ENCODE results near the gene CA11. TPM values are rescaled to one million over a fixed set of nuclear protein-coding genes. Genes with fewer than 3 reads are reported as not detected.

The CA11 gene
- total and polyA plus RNA-seq, 2 of the 8 experiments (the other 6 are each of a cell fraction or from before 2014, with no cell fraction given): 51.7 to 71.4 TPM

- peaks cover 0 to 7% (median 1%) of the 10 kb centered on the region in 4 experiments; a peak in 4 of 7 replicates for H3K4me1 ChIP-seq (replicated peaks in 1 of 4; ENCODE audit: control insufficient read depth in 3 of 4, insufficient read depth in 4 of 4, low read length in 3 of 4)
- no peak overlapping the region for H2AFZ ChIP-seq (ENCODE audit: low read length)
- WGBS, 2 experiments (ENCODE audit: extremely low coverage in 1 of 2, insufficient coverage in 1 of 2, insufficient read length in 1 of 2, insufficient replicate concordance in 2 of 2, low coverage in 1 of 2, low lambda C conversion rate in 2 of 2, missing lambda C conversion rate in 1 of 2): 0% methylated on average over 5 of the region's 6 CpGs; no CpG with 5 or more reads in 1 of the 2 experiments
These were observed 377 bp downstream of the CA11 start for GRCh38 chr19:48645620-48646000.

More at GRCh38 chr19:48645620-48646000, 377 bp downstream of the CA11 start:
- Histone ChIP-seq H4K91ac (replicated peaks; ENCODE audit: insufficient read length, low read length) (peak overlapping the region; percentile 94), H2BK120ac (replicated peaks; ENCODE audit: low read depth, low read length) (peak overlapping the region; percentile 14), H3K27me3 (replicated peaks in 1 of 4; ENCODE audit: control insufficient read depth in 3 of 4, extremely low read depth in 1 of 4, insufficient read depth in 3 of 4, low read length in 3 of 4) (no peaks in the 10 kb centered on the region), H3K23me2 (ENCODE audit: low read depth, low read length) (peaks cover 11% of the 10 kb centered on the region), H3K79me2 (ENCODE audit: control insufficient read depth in 1 of 2, insufficient read depth in 2 of 2, low read length in 2 of 2) (peaks cover 0 to 11% of the 10 kb centered on the region in 2 experiments; a peak in 2 of 4 replicates), H2BK20ac (ENCODE audit: low read length) (peak overlapping the region; percentile 72), H4K20me1 (replicated peaks in 1 of 2; ENCODE audit: control insufficient read depth in 1 of 2, insufficient read depth in 2 of 2, low read length in 2 of 2) (no peaks in the 10 kb centered on the region), H3K36me3 (ENCODE audit: control insufficient read depth in 2 of 4, insufficient read depth in 4 of 4, low read length in 3 of 4) (no peaks in the 10 kb centered on the region), H3K9ac (replicated peaks in 1 of 4; ENCODE audit: extremely low read depth in 1 of 4, low read depth in 3 of 4, low read length in 3 of 4) (peak overlapping the region in 3 of 4 experiments; percentile 40 to 73 (median 43); a peak in 6 of 7 replicates), H4K5ac (ENCODE audit: insufficient read length, low read depth, low read length) (peak overlapping the region; percentile 76), H2AK5ac (ENCODE audit: low read depth, low read length) (peak overlapping the region; percentile 75; the same call in 1 of the 2 replicates), H2BK15ac (ENCODE audit: low read length) (peak overlapping the region; percentile 99; the same call in 1 of the 2 replicates), H2BK12ac (ENCODE audit: low read depth, low read length) (peak overlapping the region; percentile 84), H3K79me1 (ENCODE audit: low read depth, low read length) (no peaks in the 10 kb centered on the region), H3K18ac (ENCODE audit: extremely low read depth, low read length) (peak overlapping the region; percentile 63), H2BK5ac (ENCODE audit: low read depth, low read length) (peak overlapping the region; percentile 99), H3K4ac (replicated peaks; ENCODE audit: insufficient read length, low read depth, low read length) (peak overlapping the region; percentile 62), H3K14ac (ENCODE audit: insufficient read length) (peak overlapping the region; percentile 44), H3K27ac (ENCODE audit: low read depth, low read length) (peak overlapping the region; percentile 78), H3K23ac (ENCODE audit: insufficient read length) (no peak overlapping the region), H3K4me3 (ENCODE audit: extremely low read depth in 1 of 4, insufficient read depth in 2 of 4, low read depth in 3 of 4, low read length in 4 of 4) (peak overlapping the region; percentile 68 to 84 (median 82)), H3K4me2 (ENCODE audit: insufficient read depth in 1 of 2, low read depth in 2 of 2, low read length in 2 of 2) (peak overlapping the region; percentile 89 to 98), H3K56ac (replicated peaks; ENCODE audit: insufficient read length, low read depth, low read length) (peak overlapping the region; percentile 75), H3K9me3 (ENCODE audit: insufficient read depth in 2 of 2, low read depth in 1 of 2, low read length in 1 of 2) (no peaks in the 10 kb centered on the region), H4K8ac (ENCODE audit: extremely low read depth, insufficient read depth, low read length) (peak overlapping the region; percentile 22)
- TF ChIP-seq HDAC6 (IDR thresholded peaks at IDR 0.05; ENCODE audit: low read depth, low read length): no peak
- TF ChIP-seq KDM4A (IDR thresholded peaks at IDR 0.05; ENCODE audit: low read depth, low read length, severe bottlenecking): peak; percentile 48
- TF ChIP-seq TAF1 (IDR thresholded peaks at IDR 0.05; ENCODE audit: low read depth, low read length): peak; percentile 34; the same call in 1 of the 2 replicates
- no peak for TF ChIP-seq CTCF (IDR thresholded peaks at IDR 0.05; ENCODE audit: control extremely low read depth in 1 of 3, insufficient read depth in 1 of 3, low read depth in 1 of 3, low read length in 3 of 3)
- TF ChIP-seq SP1 (IDR thresholded peaks at IDR 0.05; ENCODE audit: low read depth, low read length): peak; percentile 56; the same call in 1 of the 2 replicates
- no peak for TF ChIP-seq SAP30 (IDR thresholded peaks at IDR 0.05; ENCODE audit: insufficient read depth, insufficient replicate concordance, low read length)
- no peak for TF ChIP-seq RNF2 (IDR thresholded peaks at IDR 0.05; ENCODE audit: borderline replicate concordance, low read depth, low read length, missing control alignments, poor library complexity, severe bottlenecking)
- no peak for TF ChIP-seq NANOG (IDR thresholded peaks at IDR 0.05; ENCODE audit: insufficient read depth, low read depth, low read length, poor library complexity, severe bottlenecking)
- no peak for TF ChIP-seq CTBP2 (IDR thresholded peaks at IDR 0.05; ENCODE audit: borderline replicate concordance, insufficient read depth, insufficient read length, low read length)
- peak in 1 of 2 experiments; percentile 74 for DNase-seq (ENCODE audit: low read depth in 1 of 2, low spot score in 2 of 2)
- ChIA-PET POLR2A (ENCODE audit: partially characterized antibody) (interaction anchor here (0.9 to 2.9 kb wide), 39 partner anchors 8 to 318 kb away, joined by 3 to 27 read pairs (median 5); partner anchors contain the start of genes FAM83E, FUT2, HSD17B14 and IZUMO1), CTCF (ENCODE audit: partially characterized antibody) (interaction anchor here (0.6 to 3.4 kb wide), 31 partner anchors 9 to 327 kb away, joined by 3 to 26 read pairs (median 4); partner anchors contain the start of genes BCAT2, FUT1 and FUT2)
- no peak for FAIRE-seq

Measured in H1 (cell line).